Endothelial cell of umbilical vein (primary cell): ENCODE results near the gene KLHL10. TPM values are rescaled to one million over a fixed set of nuclear protein-coding genes. Genes with fewer than 3 reads are reported as not detected.

ENCODE experiments used
- BruUV-seq: library from RNA; stranded (reverse); fragments of 400-500 nt; replicated peaks from 2 replicates; lab custom pipeline; 2021; lab: Mats Ljungman, UMichigan
- CTCF ChIA-PET: fragments of 300-600, 350-600 bp; sonication (Branson Sonifier 250); formaldehyde crosslinking; loops from one replicate; lab custom pipeline; 2021; ENCODE audit warnings: antibody characterized with exemption, inconsistent platforms; lab: Charles Lee
- POLR2A ChIA-PET: fragments of 300-600, 350-600 bp; sonication (Branson Sonifier 250); formaldehyde crosslinking; loops from one replicate; lab custom pipeline; 2021; ENCODE audit warnings: antibody characterized with exemption, inconsistent platforms; lab: Charles Lee
- DNase-seq: peaks from one replicate; pipeline ENCODE4 v3.0.0-alpha.2; 2011; ENCODE audit warnings: low read depth, low spot score
- FAIRE-seq: peaks from 2 replicates; lab custom pipeline; 2011; peaks lifted over from hg19 to GRCh38; lab: Jason Lieb, UNC
- H2AFZ ChIP-seq: 2 replicates; pipeline ENCODE4 v1.6.0; 2012; ENCODE audit warnings: low read depth, low read length, control low read depth, inconsistent platforms
- H3K27ac ChIP-seq: 2 replicates; pipeline ENCODE4 v1.5.1; 2011; ENCODE audit warnings: low read depth, mild to moderate bottlenecking, control low read depth, low read length, moderate library complexity; ENCODE audit not compliant: insufficient read depth
- H3K27me3 ChIP-seq, 2 experiments: 2 replicates each; pipeline versions ENCODE4 v1.6.0 to v1.6.1; 2011; ENCODE audit warnings: low read length in 2 of 2, mixed read lengths in 1 of 2; ENCODE audit not compliant: control insufficient read depth in 2 of 2, insufficient read depth in 2 of 2
- H3K36me3 ChIP-seq, 2 experiments: 2 replicates in 1 of 2; 3 replicates in 1 of 2; pipeline ENCODE4 v1.5.1; 2011; ENCODE audit warnings: low read length in 2 of 2, mild to moderate bottlenecking in 1 of 2, moderate library complexity in 1 of 2; ENCODE audit not compliant: control insufficient read depth in 2 of 2, insufficient read depth in 2 of 2; ENCODE audit errors: extremely low read depth in 1 of 2
- H3K4me1 ChIP-seq: 3 replicates; pipeline ENCODE4 v1.5.1; 2011; ENCODE audit warnings: mild to moderate bottlenecking, low read length; ENCODE audit not compliant: control insufficient read depth, insufficient read depth; ENCODE audit errors: extremely low read depth
- H3K4me2 ChIP-seq: 2 replicates; pipeline ENCODE4 v1.6.1; 2011; ENCODE audit warnings: low read length, control low read depth, mixed read lengths; ENCODE audit not compliant: insufficient read depth
- H3K4me3 ChIP-seq, 3 experiments: fragments of 200-600 bp in 1 of 3; sonication (generic), shearing (Covaris generic) in 1 of 3; replicated peaks in 1 of 3; 2 replicates each; pipeline ENCODE4 v1.5.1; 2011 to 2016; ENCODE audit warnings: control low read depth in 3 of 3, low read length in 3 of 3, mild to moderate bottlenecking in 2 of 3, inconsistent platforms in 1 of 3, low read depth in 1 of 3, moderate library complexity in 1 of 3; ENCODE audit not compliant: insufficient read depth in 1 of 3
- H3K79me2 ChIP-seq: 2 replicates; pipeline ENCODE4 v1.6.0; 2012; ENCODE audit warnings: low read length, inconsistent platforms; ENCODE audit not compliant: control insufficient read depth, insufficient read depth
- H3K9ac ChIP-seq: replicated peaks from 2 replicates; pipeline ENCODE3; 2011; ENCODE audit warnings: low read length, control low read depth; ENCODE audit not compliant: insufficient read depth; ENCODE audit errors: extremely low read depth
- H3K9me1 ChIP-seq: replicated peaks from 3 replicates; pipeline ENCODE4 v1.6.0; 2011; ENCODE audit warnings: mild to moderate bottlenecking, low read length; ENCODE audit not compliant: control insufficient read depth, insufficient read depth; ENCODE audit errors: extremely low read depth
- H3K9me3 ChIP-seq: replicated peaks from 2 replicates; pipeline ENCODE4 v1.5.1; 2012; ENCODE audit warnings: low read length, inconsistent platforms; ENCODE audit not compliant: control insufficient read depth, insufficient read depth
- H4K20me1 ChIP-seq: replicated peaks from 2 replicates; pipeline ENCODE3; 2011; ENCODE audit warnings: mild to moderate bottlenecking, low read length; ENCODE audit not compliant: control insufficient read depth, insufficient read depth; ENCODE audit errors: extremely low read depth
- CTCF ChIP-seq, 2 donors: IDR thresholded peaks; 1 replicate in 1 of 2; 2 replicates in 1 of 2; pipeline ENCODE4 v1.5.1; 2011; ENCODE audit warnings: low read length in 2 of 2, mild to moderate bottlenecking in 2 of 2, moderate library complexity in 2 of 2, control low read depth in 1 of 2, inconsistent platforms in 1 of 2, low read depth in 1 of 2; ENCODE audit not compliant: insufficient read depth in 1 of 2; ENCODE audit errors: extremely low read depth in 1 of 2
- EZH2 ChIP-seq: IDR thresholded peaks from 2 replicates; pipeline ENCODE4 v1.6.1; 2012; ENCODE audit warnings: borderline replicate concordance, low read depth, mild to moderate bottlenecking, moderate library complexity, low read length, inconsistent platforms; ENCODE audit not compliant: severe bottlenecking
- FOS ChIP-seq: IDR thresholded peaks from 2 replicates; pipeline ENCODE4 v1.6.1; 2011; ENCODE audit warnings: mild to moderate bottlenecking, low read length, moderate library complexity, borderline replicate concordance; ENCODE audit not compliant: insufficient read depth
- GATA2 ChIP-seq: IDR thresholded peaks from 2 replicates; pipeline ENCODE4 v1.7.0; 2011; ENCODE audit warnings: low read depth, mild to moderate bottlenecking, moderate library complexity, mixed read lengths, low read length; ENCODE audit not compliant: insufficient read length, insufficient read depth
- JUN ChIP-seq: IDR thresholded peaks from 2 replicates; pipeline ENCODE4 v1.6.1; 2011; ENCODE audit warnings: borderline replicate concordance, low read depth; ENCODE audit not compliant: insufficient read length, insufficient read depth
- MYC ChIP-seq: IDR thresholded peaks from one replicate; pipeline ENCODE4 v1.6.1; 2011; ENCODE audit warnings: mild to moderate bottlenecking, low read depth, low read length
- POLR2A ChIP-seq: IDR thresholded peaks from 2 replicates; pipeline ENCODE4 v1.6.1; 2012; ENCODE audit warnings: low read depth, mild to moderate bottlenecking, control low read depth, low read length
- POLR2AphosphoS5 ChIP-seq: IDR thresholded peaks from 2 replicates; pipeline ENCODE4 v1.6.1; 2012; ENCODE audit warnings: low read depth, mild to moderate bottlenecking, control low read depth, low read length, moderate library complexity; ENCODE audit not compliant: insufficient read depth
- dilution Hi-C: fragments of 300-500 bp; cut with MboI; formaldehyde crosslinking; loops from one replicate; pipeline ENCODE4 v1.15.0; 2019; ENCODE audit warnings: low sequenced_read_pairs; ENCODE audit not compliant: extremely low pct_ligation_motif_present
- intact Hi-C: fragments of 100-400 bp; cut with micrococcal nuclease; formaldehyde crosslinking; loops from one replicate; pipeline ENCODE4 v1.10.0; 2022
- polyA plus RNA-seq, 4 experiments: library from polyadenylated mRNA; depleted of rRNA in 3 of 4; stranded (reverse) in 3 of 4; unstranded in 1 of 4; fragments of >200 nt; gene quantifications; 2 replicates each; pipeline versions ENCODE4 v1.2.1 to v1.2.3, GENCODE V29; 2011 to 2012; ENCODE audit warnings: missing spikeins in 1 of 4
- total RNA-seq: library from RNA; stranded (reverse); gene quantifications from 2 replicates; pipeline ENCODE4 v1.2.3, GENCODE V29; 2021
- TF ChIP-seq, protein P1 (sequence below): IDR thresholded peaks from 2 replicates; pipeline ENCODE4 v1.6.1; 2011; ENCODE audit not compliant: insufficient read depth, insufficient read length

KLHL10 gene
- total and polyA plus RNA-seq, 2 donors (not counting 3 experiments of a cell fraction or from before 2014, with no cell fraction given) = 0.10 TPM; not detected in 1

DNA sequence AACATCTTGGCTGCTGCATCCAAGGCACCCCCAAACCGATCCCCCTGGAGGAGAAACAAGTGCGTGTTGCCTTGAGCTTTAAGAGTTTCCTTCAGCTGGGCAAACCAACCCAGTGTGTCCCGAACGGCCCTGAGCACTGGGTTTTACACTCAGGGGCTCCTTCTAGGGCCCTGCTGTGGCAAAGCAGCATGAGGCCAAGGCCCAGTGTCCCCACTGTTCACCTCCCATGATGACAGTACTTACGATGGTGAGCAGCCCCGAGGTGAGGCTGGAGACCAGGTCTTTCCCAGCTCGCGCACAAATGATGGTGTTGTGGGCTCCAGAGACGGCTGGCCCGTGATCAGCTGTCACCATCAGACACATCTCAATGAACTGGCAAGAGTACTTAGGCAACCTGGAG is 34.2 kb downstream of the KLHL10 start:
- Histone ChIP-seq H3K27me3 (no peaks in the 10 kb centered on the region), H3K27ac (no peak overlapping the region), H3K9me1 (no peaks in the 10 kb centered on the region), H3K9me3 (no peaks in the 10 kb centered on the region), H3K36me3 (peaks cover 35 to 41% of the 10 kb centered on the region in 2 experiments), H2AFZ (no peak overlapping the region), H3K4me1 (no peaks in the 10 kb centered on the region), H3K79me2 (no peaks in the 10 kb centered on the region), H3K9ac (no peak overlapping the region), H3K4me2 (no peak overlapping the region), H3K4me3 (no peak overlapping the region), H4K20me1 (no peaks in the 10 kb centered on the region)
- ChIA-PET POLR2A (no interaction called here), CTCF (no interaction called here)
- no peak for DNase-seq
- dilution Hi-C loops (no loop called here), intact Hi-C loops (no loop called here)
- TF ChIP-seq JUN = no peak
- no peak for TF ChIP-seq MYC
- TF ChIP-seq, protein P1, sequence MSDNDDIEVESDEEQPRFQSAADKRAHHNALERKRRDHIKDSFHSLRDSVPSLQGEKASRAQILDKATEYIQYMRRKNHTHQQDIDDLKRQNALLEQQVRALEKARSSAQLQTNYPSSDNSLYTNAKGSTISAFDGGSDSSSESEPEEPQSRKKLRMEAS = no peak
- TF ChIP-seq POLR2A = no peak
- TF ChIP-seq EZH2 = no peak
- TF ChIP-seq GATA2 = no peak
- no peak for TF ChIP-seq POLR2AphosphoS5
- no peak for TF ChIP-seq CTCF (IDR thresholded peaks at IDR 0.05; ENCODE audit: extremely low read depth in 1 of 2, insufficient read depth in 1 of 2, low read depth in 1 of 2, low read length in 2 of 2)
- no peak for TF ChIP-seq FOS
- no TSS peak for BruUV-seq
- no peak for FAIRE-seq
